T-helper 2 cell (primary cell): ENCODE data around the gene POU2F1.
"Not testable (repeated sequence)": the region's sequence is repeated elsewhere in the genome, so short reads cannot be mapped to it uniquely, and the experiment has no call there.

ENCODE experiments used
- DNase-seq, 5 experiments: peaks; one replicate each; pipeline versions ENCODE4 v3.0.0 to v3.0.0-alpha.2; 2012 to 2022

POU2F1 gene

DNA sequence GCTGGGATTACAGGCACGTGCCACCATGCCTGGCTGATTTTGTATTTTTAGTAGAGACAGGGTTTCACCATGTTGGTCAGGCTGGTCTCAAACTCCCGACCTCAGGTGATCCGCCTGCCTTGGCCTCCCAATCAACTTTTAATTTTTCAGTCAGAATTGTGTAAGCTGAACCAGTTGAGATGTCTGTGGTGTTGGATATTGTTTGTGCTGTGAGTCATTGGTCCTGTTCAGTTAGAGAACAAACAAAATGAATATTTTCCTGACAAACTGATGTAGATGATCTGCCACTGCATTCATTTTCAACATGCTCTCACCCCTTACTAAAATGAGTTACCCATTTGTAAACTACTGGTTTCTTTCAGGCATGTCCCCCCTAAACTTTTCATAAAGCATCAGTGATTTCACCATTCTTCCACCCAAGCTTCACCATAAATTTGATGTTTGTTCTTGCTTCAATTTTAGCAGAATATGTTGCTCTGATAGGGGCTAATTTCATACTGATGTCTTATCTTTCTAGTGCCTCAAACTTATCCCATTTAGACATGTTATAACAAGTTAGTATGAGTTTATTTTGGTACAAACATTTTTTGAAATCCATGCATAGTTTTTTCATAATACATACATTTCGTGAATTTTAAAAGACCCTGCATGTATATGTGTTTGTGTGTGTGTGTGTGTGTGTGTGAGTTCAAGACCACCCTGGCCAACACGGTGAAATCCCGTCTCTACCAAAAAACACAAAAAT is 15.2 kb upstream of the POU2F1 start:
- DNase-seq = not testable (repeated sequence)

DNA sequence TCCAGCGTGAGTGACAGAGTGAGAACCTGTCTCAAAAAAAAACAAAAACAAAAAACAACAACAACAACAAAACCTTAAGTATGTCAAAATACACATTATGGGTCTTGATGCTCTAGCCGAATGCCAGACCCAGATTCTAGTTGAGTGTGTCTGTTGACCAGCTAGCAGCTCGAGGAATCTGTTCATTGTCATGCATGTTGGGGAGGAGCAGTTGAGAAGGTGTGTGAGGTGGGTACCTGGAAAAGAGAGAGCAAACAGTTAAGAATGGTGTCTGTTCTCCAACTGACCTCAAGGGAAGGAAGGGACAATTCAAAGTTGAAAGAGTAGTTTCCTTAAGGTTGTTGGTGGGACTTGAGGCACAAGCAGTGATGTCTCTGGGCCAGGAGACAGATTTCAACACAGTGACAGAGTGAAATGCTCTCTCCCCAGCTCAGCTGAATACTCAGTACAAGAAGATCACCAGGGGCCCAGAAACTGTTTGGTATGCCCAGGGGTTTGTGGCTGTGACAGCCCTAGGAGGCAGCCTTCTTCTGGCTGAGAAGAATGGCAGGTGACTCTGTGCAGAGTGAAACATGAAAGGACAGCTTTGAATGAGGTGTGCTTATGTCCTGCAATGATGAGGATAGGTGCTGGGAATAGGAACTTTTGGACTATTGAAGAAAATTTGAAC is 14.4 kb upstream of the POU2F1 start:
- no peak for DNase-seq

DNA sequence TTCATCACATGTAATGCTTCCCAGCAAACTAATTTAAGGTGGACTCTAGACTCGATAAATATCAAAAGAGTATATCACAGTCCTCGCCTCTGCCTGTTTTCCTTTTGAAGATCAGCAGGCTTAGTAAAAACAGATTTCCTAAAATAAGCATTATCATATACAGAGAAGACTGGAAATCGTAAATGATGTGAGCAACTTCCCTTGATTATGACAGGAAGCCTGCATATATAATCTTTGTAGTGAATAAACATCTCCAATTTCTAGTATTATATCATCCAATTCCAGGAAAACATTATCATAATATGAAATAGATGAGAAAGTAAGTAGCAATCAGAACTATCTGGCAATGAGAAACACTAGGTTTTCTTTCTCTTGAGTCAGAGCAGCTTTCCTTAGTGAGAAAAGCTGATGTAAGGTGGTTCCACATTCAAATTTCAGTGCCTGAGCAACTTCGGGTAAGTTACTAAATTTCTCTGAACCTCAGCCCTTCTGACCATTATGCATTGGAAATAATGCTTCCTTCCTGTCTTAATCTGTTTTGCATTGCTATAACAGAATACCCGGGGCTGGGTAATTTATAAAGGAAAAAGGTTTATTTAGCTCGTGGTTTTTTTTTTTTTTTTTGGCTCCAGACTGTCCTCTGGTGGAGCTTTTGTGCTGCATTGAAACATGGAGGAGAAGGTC is 12.6 kb upstream of the POU2F1 start:
- DNase-seq = no peak

DNA sequence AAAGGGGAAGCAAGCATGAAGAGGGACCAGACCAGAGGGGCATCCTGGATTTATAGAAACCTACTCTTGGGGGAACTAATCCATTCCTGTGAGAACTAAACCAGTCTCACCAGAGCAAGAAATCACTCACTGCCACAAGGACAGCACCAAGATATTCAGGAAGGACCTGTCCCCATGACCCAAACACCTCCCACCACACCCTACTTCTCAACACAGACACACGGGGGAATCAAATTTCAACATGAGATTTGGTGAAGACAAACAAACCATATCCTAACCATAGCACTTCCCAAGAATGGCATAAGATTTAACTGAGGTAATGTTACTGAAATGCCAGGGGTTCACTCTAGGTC is 12.1 kb upstream of the POU2F1 start:
- DNase-seq = no peak

GRCh38 chr1:167209044-167209443 is 11.6 kb upstream of the POU2F1 start:
- no peak for DNase-seq

GRCh38 chr1:167210966-167211674 is 9.6 kb upstream of the POU2F1 start:
- no peak for DNase-seq

- no peak for DNase-seq
Measured at GRCh38 chr1:167212025-167212424, 8.7 kb upstream of the POU2F1 start.

DNA sequence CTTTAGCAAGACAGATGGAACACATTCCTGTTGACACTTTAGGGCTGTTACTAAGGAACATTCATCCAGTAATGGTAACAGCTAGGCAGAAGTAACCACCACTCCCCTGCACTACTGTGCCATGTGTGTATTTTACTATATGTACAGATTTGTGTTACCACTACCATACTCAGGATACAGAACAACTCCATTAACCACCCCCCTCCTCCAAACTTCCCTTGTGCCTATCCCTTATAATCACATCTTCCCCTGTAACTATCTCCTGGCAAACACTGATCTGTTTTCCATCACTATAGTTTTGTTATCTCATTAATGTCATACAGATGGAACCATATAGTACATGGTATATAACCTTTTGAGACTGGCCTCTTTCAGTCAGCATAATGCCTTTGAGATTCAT is 3.9 kb upstream of the POU2F1 start:
- DNase-seq = no peak

DNA sequence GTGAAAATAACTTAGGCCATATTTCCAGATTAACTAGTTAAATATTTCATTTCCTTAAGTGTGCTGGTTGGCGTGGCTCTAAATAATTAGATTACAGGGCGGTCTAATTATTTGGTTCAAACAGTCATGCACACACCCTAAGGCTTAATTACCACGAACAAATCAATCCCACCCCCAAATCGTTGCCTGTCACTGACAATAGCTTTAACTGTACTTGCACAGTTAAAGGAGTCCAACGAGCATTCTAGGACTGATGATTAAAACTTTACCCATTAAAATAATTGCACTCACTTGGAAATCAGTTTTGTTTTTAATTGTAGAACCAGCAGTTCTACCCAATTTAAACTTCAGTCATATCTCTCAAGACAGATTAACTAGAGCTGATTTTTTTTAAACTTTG is 1.5 kb upstream of the POU2F1 start:
- no peak for DNase-seq

GRCh38 chr1:167219646-167220536 is 795 bp upstream of the POU2F1 start:
- peak; percentile 78 to 93 (median 80) for DNase-seq

DNA sequence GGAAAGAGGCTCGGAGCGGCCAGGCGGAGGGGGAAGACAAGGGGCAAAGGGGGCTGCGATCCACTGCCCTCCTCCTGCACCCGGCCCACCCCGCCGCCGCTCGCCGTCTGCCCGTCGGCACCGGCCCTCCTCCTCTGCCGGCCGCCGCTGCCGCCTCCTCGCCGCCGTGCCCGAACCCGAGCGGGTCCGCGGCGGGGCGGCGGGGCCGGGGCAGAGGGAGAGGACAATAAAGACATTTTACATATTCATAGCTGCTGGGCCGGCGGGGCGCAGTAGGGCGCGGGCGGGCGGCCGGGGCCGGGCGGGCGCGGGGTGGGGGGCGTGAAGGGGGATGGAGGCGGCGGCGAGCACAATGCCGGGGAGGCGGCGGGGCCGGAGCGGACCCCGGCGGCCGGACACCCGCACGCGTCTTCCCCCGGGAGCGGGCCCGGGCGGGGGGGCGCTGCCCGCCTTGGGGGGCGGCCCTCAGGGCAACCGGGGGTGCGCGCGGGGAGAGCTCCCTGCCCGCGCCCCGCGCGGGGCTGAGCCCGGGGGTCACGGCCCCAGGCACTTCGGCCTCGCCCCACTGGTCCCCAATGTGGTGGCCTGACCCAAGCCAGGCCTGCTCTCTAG is 546 bp downstream of the POU2F1 start:
- DNase-seq = peak in 2 of 5 experiments; percentile 6 to 11

- DNase-seq = peak; percentile 33 to 77 (median 63)
Measured at GRCh38 chr1:167221738-167222610, 1.3 kb downstream of the POU2F1 start.

GRCh38 chr1:167223144-167224103 is 2.7 kb downstream of the POU2F1 start:
- DNase-seq = no peak

DNA sequence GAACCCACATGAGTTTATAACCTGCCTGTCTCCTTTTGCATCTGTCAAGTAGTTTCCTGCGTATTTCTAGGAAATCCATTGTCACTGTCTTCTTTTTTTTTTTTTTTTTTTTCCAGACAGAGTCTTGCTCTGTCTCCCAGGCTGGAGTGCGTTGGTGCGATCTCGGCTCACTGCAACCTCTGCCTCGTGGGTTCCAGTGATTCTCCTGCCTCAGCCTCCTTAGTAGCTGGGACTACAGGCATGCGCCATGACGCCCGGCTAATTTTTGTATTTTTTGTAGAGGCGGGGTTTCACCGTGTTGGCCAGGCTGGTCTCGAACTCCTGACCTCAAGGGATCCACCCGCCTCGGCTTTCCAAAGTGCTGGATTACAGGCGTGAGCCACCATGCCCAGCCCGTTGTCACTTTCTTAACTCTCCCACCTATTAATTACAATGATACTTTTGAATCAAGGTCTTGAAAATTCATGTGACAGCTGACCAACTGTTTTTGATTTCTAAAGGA is 4.1 kb downstream of the POU2F1 start:
- not testable (repeated sequence) for DNase-seq

GRCh38 chr1:167225920-167226319 is 5.2 kb downstream of the POU2F1 start:
- no peak for DNase-seq

- DNase-seq = no peak
Measured at GRCh38 chr1:167227934-167228378, 7.3 kb downstream of the POU2F1 start.

DNA sequence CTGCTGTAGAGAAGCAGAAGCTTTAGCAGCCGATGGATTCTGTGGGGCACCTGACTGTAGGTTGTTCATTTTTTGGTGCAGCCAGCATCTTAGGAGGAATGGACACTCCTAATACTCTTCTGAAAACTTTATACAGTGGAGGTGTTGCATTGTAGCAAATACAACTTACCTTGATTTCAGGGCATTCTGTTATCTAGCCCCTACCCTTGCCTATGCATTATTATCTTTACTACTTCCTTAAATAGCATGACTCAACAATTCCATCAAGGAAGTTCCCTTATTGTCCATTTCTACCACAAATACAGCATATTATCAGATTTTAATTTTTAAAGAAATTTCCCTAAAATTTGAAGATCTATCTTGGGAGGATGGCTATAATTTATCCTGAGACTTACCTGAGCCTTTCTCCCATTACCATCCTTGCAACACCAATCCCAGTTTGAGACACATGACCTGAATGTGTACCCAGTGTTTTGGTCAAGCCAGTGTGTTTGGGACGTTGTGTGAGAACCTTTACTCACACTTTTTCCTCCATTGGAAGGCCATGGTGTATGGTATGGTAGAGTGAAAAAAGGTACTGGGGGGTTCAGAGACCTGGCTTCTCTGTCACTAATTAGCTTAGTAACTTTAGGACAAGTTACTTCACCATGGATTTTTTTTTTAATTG is 9.2 kb downstream of the POU2F1 start:
- no peak for DNase-seq

DNA sequence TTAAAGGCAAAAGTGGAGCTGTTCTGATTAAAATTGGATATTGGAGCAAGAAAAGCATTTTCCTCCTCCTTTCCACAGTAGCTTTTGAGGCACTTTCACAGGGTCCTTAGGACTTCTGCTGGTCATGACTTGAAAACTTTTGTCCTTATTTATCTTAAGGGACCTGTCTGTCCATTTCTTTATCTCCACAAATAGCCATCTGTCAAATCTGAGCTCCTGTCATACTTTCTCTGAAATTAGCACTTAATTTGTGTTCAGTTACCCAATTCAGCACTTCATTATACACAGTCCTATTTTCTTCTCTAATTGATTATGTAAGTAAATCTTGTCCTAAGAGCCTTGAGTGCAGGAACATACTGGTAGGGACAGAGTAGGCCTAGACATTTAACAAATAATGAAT is 9.8 kb downstream of the POU2F1 start:
- DNase-seq = no peak
